NCI-H128 (cell line): ENCODE measurements around the gene CXCL8.

Experiments used
- DNase-seq: peaks from one replicate; lab custom pipeline; 2025; ENCODE audit not compliant: unreplicated experiment; lab: John Stamatoyannopoulos, UW

The CXCL8 gene

GRCh38 chr4:73718375-73719373 is 21.7 kb upstream of the CXCL8 start:
- DNase-seq, result no peak

GRCh38 chr4:73721435-73721834 is 18.9 kb upstream of the CXCL8 start:
- DNase-seq, result no peak

GRCh38 chr4:73721909-73722308 is 18.5 kb upstream of the CXCL8 start:
- no peak for DNase-seq

- DNase-seq, result no peak
Observed at GRCh38 chr4:73723023-73723422, 17.3 kb upstream of the CXCL8 start.

GRCh38 chr4:73723928-73724327 is 16.4 kb upstream of the CXCL8 start:
- DNase-seq, result no peak

GRCh38 chr4:73725510-73725909 is 14.9 kb upstream of the CXCL8 start:
- no peak for DNase-seq

- no peak for DNase-seq
Observed at GRCh38 chr4:73725985-73726384, 14.4 kb upstream of the CXCL8 start.

GRCh38 chr4:73727685-73728084 is 12.7 kb upstream of the CXCL8 start:
- DNase-seq, result no peak

GRCh38 chr4:73728091-73728741 is 12.2 kb upstream of the CXCL8 start:
- no peak for DNase-seq

- peak; percentile 16 for DNase-seq
Observed at GRCh38 chr4:73729534-73730165, 10.7 kb upstream of the CXCL8 start.

GRCh38 chr4:73730292-73730691 is 10.1 kb upstream of the CXCL8 start:
- no peak for DNase-seq

- no peak for DNase-seq
Observed at GRCh38 chr4:73730867-73731266, 9.5 kb upstream of the CXCL8 start.

- DNase-seq, result no peak
Observed at GRCh38 chr4:73731968-73732610, 8.3 kb upstream of the CXCL8 start.

- no peak for DNase-seq
Observed at GRCh38 chr4:73732759-73733431, 7.5 kb upstream of the CXCL8 start.

GRCh38 chr4:73734530-73735001 is 5.8 kb upstream of the CXCL8 start:
- no peak for DNase-seq

- no peak for DNase-seq
Observed at GRCh38 chr4:73735231-73735630, 5.1 kb upstream of the CXCL8 start.

GRCh38 chr4:73741031-73741749 is 821 bp downstream of the CXCL8 start:
- no peak for DNase-seq

- no peak for DNase-seq
Observed at GRCh38 chr4:73741750-73742489, 1.6 kb downstream of the CXCL8 start.

GRCh38 chr4:73742490-73743160 is 2.3 kb downstream of the CXCL8 start:
- DNase-seq, result no peak
